Calu3 (cell line): Measurements from ENCODE around the gene GOSR2. TPM values are rescaled to one million over a fixed set of nuclear protein-coding genes. Genes with fewer than 3 reads are reported as not detected.

Experiments
- BruUV-seq: library from RNA; stranded (reverse); fragments of 400-500 nt; replicated peaks from 2 replicates; lab custom pipeline; 2021; lab: Mats Ljungman, UMichigan
- CTCF ChIA-PET: fragments of 300-600 bp; sonication (Branson Sonifier 250); formaldehyde crosslinking; loops from one replicate; lab custom pipeline; 2022; ENCODE audit warnings: antibody characterized with exemption; lab: Charles Lee
- DNase-seq: peaks from one replicate; pipeline ENCODE4 v3.0.0; 2022
- H3K27ac Mint-ChIP-seq: one replicate; pipeline ENCODE4 v1.8.0; 2022; ENCODE audit warnings: mixed read lengths; ENCODE audit not compliant: unreplicated experiment
- H3K27me3 Mint-ChIP-seq: one replicate; pipeline ENCODE4 v1.8.0; 2022; ENCODE audit warnings: mixed read lengths; ENCODE audit not compliant: unreplicated experiment
- H3K36me3 Mint-ChIP-seq: one replicate; pipeline ENCODE4 v1.8.0; 2022; ENCODE audit warnings: mild to moderate bottlenecking, moderate library complexity, mixed read lengths; ENCODE audit not compliant: insufficient read depth, unreplicated experiment
- H3K4me1 Mint-ChIP-seq: one replicate; pipeline ENCODE4 v1.8.0; 2022; ENCODE audit warnings: mild to moderate bottlenecking, low read depth, mixed read lengths; ENCODE audit not compliant: unreplicated experiment
- H3K4me3 Mint-ChIP-seq: one replicate; pipeline ENCODE4 v1.8.0; 2022; ENCODE audit warnings: mild to moderate bottlenecking, low read depth, moderate library complexity, mixed read lengths; ENCODE audit not compliant: unreplicated experiment
- H3K9me3 Mint-ChIP-seq: one replicate; pipeline ENCODE4 v1.8.0; 2022; ENCODE audit warnings: low read depth, mixed read lengths; ENCODE audit not compliant: unreplicated experiment
- CTCF ChIP-seq: fragments of 200-600 bp; IDR thresholded peaks from one replicate; pipeline ENCODE4 v1.8.0; 2022; ENCODE audit warnings: antibody characterized with exemption; ENCODE audit not compliant: unreplicated experiment
- intact Hi-C: fragments of 100-400 bp; cut with micrococcal nuclease; formaldehyde crosslinking; loops from one replicate; pipeline ENCODE4 v1.10.0; 2022; ENCODE audit not compliant: unreplicated experiment
- total RNA-seq: library from RNA; stranded (reverse); gene quantifications from 2 replicates; pipeline ENCODE4 v1.2.3, GENCODE V29; 2022

GOSR2 gene
- total RNA-seq, 1 experiment from 2014 or later, result 91.2 TPM

DNA sequence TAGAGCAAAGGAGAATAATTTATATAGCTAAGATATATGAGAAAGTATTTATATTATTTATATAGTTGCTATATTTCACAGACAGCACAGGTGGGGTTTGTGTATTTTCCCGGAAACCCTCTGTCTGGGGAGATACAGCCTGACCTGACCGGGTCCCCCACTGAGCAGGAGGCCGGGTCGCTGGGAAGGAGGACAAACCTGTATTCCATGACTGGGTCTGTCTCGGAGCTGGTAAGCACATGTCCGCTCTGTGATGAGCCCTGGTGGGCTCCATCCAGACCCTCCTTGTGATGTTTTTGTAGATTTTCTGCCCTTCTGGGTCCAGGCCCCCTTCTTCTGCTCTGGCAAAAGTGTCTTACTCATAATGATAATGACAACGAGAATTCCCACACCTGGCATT is 43.9 kb upstream of the GOSR2 start:
- H3K4me3 Mint-ChIP-seq, result no peak overlapping the region

DNA sequence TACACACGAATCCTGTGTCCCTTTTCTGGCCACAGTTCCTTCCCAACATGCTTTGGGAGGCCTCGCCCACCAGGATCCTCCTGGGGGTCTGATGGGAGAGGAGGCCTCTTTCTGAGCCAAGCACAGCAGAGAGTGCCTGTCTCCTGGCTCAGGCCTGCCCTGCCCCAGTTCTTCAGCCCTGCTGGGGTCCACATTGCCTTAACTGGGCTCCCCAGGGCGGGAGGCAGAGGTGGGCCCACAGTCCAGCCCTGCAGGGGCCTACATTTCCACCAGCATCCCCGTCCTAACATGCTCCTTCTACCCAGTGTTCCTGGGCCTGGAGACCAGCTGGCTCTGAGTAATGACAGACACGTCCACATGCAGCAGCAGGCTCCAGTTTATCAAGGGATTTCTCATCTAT is 41.9 kb upstream of the GOSR2 start:
- intact Hi-C loops, result no loop called here
- DNase-seq, result no peak
- CTCF ChIA-PET, result no interaction called here
- BruUV-seq, result no TSS peak
- no peaks in the 10 kb centered on the region for H3K36me3 Mint-ChIP-seq
- no peak for TF ChIP-seq CTCF
- H3K4me3 Mint-ChIP-seq, result no peak overlapping the region
- H3K4me1 Mint-ChIP-seq, result no peaks in the 10 kb centered on the region
- peaks cover 46% of the 10 kb centered on the region for H3K27me3 Mint-ChIP-seq
- H3K9me3 Mint-ChIP-seq, result no peaks in the 10 kb centered on the region
- no peak overlapping the region for H3K27ac Mint-ChIP-seq

More for the DNA sequence above, 43.9 kb upstream of the GOSR2 start:
- Mint-ChIP-seq H3K9me3 (no peaks in the 10 kb centered on the region), H3K27me3 (peaks cover 42% of the 10 kb centered on the region), H3K27ac (no peak overlapping the region), H3K4me1 (no peaks in the 10 kb centered on the region), H3K36me3 (peaks cover under 1% of the 10 kb centered on the region)
- no peak for DNase-seq
- intact Hi-C loops, result no loop called here
- CTCF ChIA-PET, result interaction anchor here (0.9 kb wide), 1 partner anchor 12 kb away, joined by 3 read pairs; no protein-coding TSS in a partner anchor
- no peak for TF ChIP-seq CTCF
- no TSS peak for BruUV-seq

DNA sequence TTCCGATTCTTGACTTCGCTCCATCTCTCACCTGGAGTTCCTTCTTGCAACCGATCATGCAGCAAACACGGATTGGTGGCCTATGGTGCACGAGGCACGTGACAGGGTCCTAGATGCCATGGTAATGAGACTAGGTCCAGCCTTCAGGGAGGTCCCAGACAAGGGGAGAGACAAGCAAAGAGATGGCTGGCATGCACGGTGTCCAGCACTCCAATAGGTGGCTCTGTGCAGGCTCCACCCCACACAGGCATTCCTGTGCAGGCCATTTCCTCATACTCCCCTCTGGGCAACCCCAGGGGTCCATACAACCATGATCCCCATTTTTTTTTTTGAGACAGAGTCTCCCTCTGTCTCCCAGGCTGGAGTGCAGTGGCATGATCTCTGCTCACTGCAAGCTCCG is 40.3 kb upstream of the GOSR2 start:
- Mint-ChIP-seq H3K4me1 (no peaks in the 10 kb centered on the region), H3K4me3 (no peak overlapping the region), H3K27ac (no peak overlapping the region), H3K27me3 (peaks cover 59% of the 10 kb centered on the region), H3K9me3 (no peaks in the 10 kb centered on the region), H3K36me3 (no peaks in the 10 kb centered on the region)
- DNase-seq, result no peak
- no TSS peak for BruUV-seq
- no peak for TF ChIP-seq CTCF
- CTCF ChIA-PET, result no interaction called here
- intact Hi-C loops, result no loop called here

DNA sequence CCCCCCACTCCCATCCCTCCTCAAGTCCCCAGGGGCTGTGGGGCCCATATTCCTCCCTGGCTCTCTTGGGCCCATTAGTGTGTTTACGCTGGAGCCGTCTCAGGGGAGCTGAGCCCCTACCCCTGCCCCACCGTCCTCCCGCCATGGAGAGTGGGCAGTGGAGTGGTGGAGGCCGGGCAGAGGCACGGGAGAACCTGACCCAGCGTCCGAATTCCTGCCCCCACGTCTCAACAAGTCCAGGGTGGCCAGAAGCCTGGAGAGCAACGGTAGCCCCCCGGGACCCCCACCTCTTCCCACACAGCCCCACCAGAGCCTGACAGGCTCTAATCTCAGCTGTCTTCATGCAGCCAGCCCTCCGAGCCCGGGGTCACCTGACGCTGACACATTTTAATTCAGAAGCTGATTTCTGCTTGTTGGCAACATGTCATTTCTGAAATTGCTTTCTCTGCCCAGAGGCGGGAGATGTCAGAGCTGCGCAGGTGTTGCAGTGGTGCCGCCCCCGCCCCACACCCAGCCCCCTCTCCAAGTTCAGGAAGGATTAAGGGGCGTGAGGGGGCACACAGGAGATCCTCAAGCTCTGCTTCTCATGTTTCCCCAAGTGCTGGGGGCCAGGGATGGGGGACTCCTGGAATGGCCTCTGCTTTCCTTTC is 39.0 kb upstream of the GOSR2 start:
- no peaks in the 10 kb centered on the region for H3K4me1 Mint-ChIP-seq
- H3K9me3 Mint-ChIP-seq, result no peaks in the 10 kb centered on the region
- CTCF ChIA-PET, result no interaction called here
- no peak overlapping the region for H3K27ac Mint-ChIP-seq
- no peak for DNase-seq
- no peaks in the 10 kb centered on the region for H3K36me3 Mint-ChIP-seq
- H3K27me3 Mint-ChIP-seq, result peaks cover 61% of the 10 kb centered on the region
- TF ChIP-seq CTCF, result no peak
- intact Hi-C loops, result no loop called here
- no TSS peak for BruUV-seq
- no peak overlapping the region for H3K4me3 Mint-ChIP-seq
